ENCODE data around the gene WDR19. TPM values are rescaled to one million over a fixed set of nuclear protein-coding genes. Genes with fewer than 3 reads are reported as not detected.

WDR19 gene
- total RNA-seq, 1 experiment from 2014 or later: 23.3 TPM

- no CpG with 5 or more reads among the region's 2 CpGs for WGBS (ENCODE audit: extremely low coverage, insufficient read length, low lambda C conversion rate)
- TF ChIP-seq CTCF (conservative IDR thresholded peaks at IDR 0.05): no peak
These were observed 24.8 kb upstream of the WDR19 start for GRCh38 chr4:39157520-39157919.

More at GRCh38 chr4:39157520-39157919, 24.8 kb upstream of the WDR19 start:
- no peak overlapping the region for H2BK120ac ChIP-seq (ENCODE audit: low read depth, low read length, poor library complexity, severe bottlenecking)
- no peaks in the 10 kb centered on the region for H3K27me3 Mint-ChIP-seq (ENCODE audit: low read depth)
- no peak overlapping the region for H2AK5ac ChIP-seq (ENCODE audit: insufficient read length, low read length)
- no peak overlapping the region for H2BK15ac ChIP-seq (ENCODE audit: low read depth, low read length)
- H4K8ac ChIP-seq (replicated peaks; ENCODE audit: insufficient read length, low read depth, low read length): no peak overlapping the region
- H3K9ac ChIP-seq (ENCODE audit: extremely low read depth, insufficient read length, low read length): no peak overlapping the region
- H3K23me2 ChIP-seq (ENCODE audit: insufficient read length, low read depth, low read length, poor library complexity, severe bottlenecking): no peaks in the 10 kb centered on the region
- no peaks in the 10 kb centered on the region for H3K27me3 ChIP-seq (ENCODE audit: insufficient read depth, low read length)
- no peak overlapping the region for H3K27ac ChIP-seq (ENCODE audit: insufficient read length, low read depth, low read length)
- H3K9me3 Mint-ChIP-seq: no peaks in the 10 kb centered on the region
- no peaks in the 10 kb centered on the region for H3K36me3 Mint-ChIP-seq (ENCODE audit: insufficient read depth in 1 of 3, low read depth in 3 of 3)
- no peak overlapping the region for H4K5ac ChIP-seq (ENCODE audit: insufficient read length, low read depth, low read length)
- H2BK5ac ChIP-seq (ENCODE audit: insufficient read length, low read length): no peak overlapping the region
- H3T11ph ChIP-seq (ENCODE audit: low read length): no peak overlapping the region
- H3K56ac ChIP-seq (ENCODE audit: insufficient read length, low read depth, low read length): no peak overlapping the region
- H4K91ac ChIP-seq (ENCODE audit: insufficient read length, low read depth, low read length): no peak overlapping the region
- no peaks in the 10 kb centered on the region for H3K79me2 ChIP-seq (ENCODE audit: insufficient read depth, low read length)
- no peak overlapping the region for H3K4ac ChIP-seq (ENCODE audit: low read depth, low read length)
- no peak overlapping the region for H3K18ac ChIP-seq (ENCODE audit: insufficient read length, low read depth, low read length)
- no peaks in the 10 kb centered on the region for H3K4me1 ChIP-seq (ENCODE audit: insufficient read depth, low read length)
- no peak overlapping the region for H3K14ac ChIP-seq (ENCODE audit: insufficient read depth, low read length)
- H2AFZ ChIP-seq (ENCODE audit: low read length): no peak overlapping the region
- H2BK20ac ChIP-seq (ENCODE audit: low read depth, low read length, poor library complexity, severe bottlenecking): no peak overlapping the region
- no peak overlapping the region for H3K4me2 ChIP-seq (ENCODE audit: insufficient read depth, insufficient read length, low read length)
- H3K23ac ChIP-seq (ENCODE audit: insufficient read length, low read depth, low read length): no peak overlapping the region
- no peak overlapping the region for H2BK12ac ChIP-seq (ENCODE audit: insufficient read length, low read depth, low read length)
- no peak for DNase-seq
- no peaks in the 10 kb centered on the region for H3K4me1 Mint-ChIP-seq
- H3K9me3 ChIP-seq (ENCODE audit: control insufficient read depth, low read depth, low read length): no peaks in the 10 kb centered on the region
- H3K27ac Mint-ChIP-seq: no peak overlapping the region; a peak in 1 of 7 replicates
- no peak overlapping the region for H3K4me3 Mint-ChIP-seq
- no peaks in the 10 kb centered on the region for H3K79me1 ChIP-seq (ENCODE audit: insufficient read depth, low read depth, low read length, poor library complexity, severe bottlenecking)
- H4K20me1 ChIP-seq (ENCODE audit: control insufficient read depth, insufficient read depth, insufficient read length): no peaks in the 10 kb centered on the region
